Calu3 (cell line): ENCODE results near the gene EIPR1. TPM values are rescaled to one million over a fixed set of nuclear protein-coding genes. Genes with fewer than 3 reads are reported as not detected.

Source experiments
- BruUV-seq: library from RNA; stranded (reverse); fragments of 400-500 nt; replicated peaks from 2 replicates; lab custom pipeline; 2021; lab: Mats Ljungman, UMichigan
- CTCF ChIA-PET: fragments of 300-600 bp; sonication (Branson Sonifier 250); formaldehyde crosslinking; loops from one replicate; lab custom pipeline; 2022; ENCODE audit warnings: antibody characterized with exemption; lab: Charles Lee
- DNase-seq: peaks from one replicate; pipeline ENCODE4 v3.0.0; 2022
- H3K27ac Mint-ChIP-seq: one replicate; pipeline ENCODE4 v1.8.0; 2022; ENCODE audit warnings: mixed read lengths; ENCODE audit not compliant: unreplicated experiment
- H3K27me3 Mint-ChIP-seq: one replicate; pipeline ENCODE4 v1.8.0; 2022; ENCODE audit warnings: mixed read lengths; ENCODE audit not compliant: unreplicated experiment
- H3K36me3 Mint-ChIP-seq: one replicate; pipeline ENCODE4 v1.8.0; 2022; ENCODE audit warnings: mild to moderate bottlenecking, moderate library complexity, mixed read lengths; ENCODE audit not compliant: insufficient read depth, unreplicated experiment
- H3K4me1 Mint-ChIP-seq: one replicate; pipeline ENCODE4 v1.8.0; 2022; ENCODE audit warnings: mild to moderate bottlenecking, low read depth, mixed read lengths; ENCODE audit not compliant: unreplicated experiment
- H3K4me3 Mint-ChIP-seq: one replicate; pipeline ENCODE4 v1.8.0; 2022; ENCODE audit warnings: mild to moderate bottlenecking, low read depth, moderate library complexity, mixed read lengths; ENCODE audit not compliant: unreplicated experiment
- H3K9me3 Mint-ChIP-seq: one replicate; pipeline ENCODE4 v1.8.0; 2022; ENCODE audit warnings: low read depth, mixed read lengths; ENCODE audit not compliant: unreplicated experiment
- intact Hi-C: fragments of 100-400 bp; cut with micrococcal nuclease; formaldehyde crosslinking; loops from one replicate; pipeline ENCODE4 v1.10.0; 2022; ENCODE audit not compliant: unreplicated experiment
- total RNA-seq: library from RNA; stranded (reverse); gene quantifications from 2 replicates; pipeline ENCODE4 v1.2.3, GENCODE V29; 2022
- TF ChIP-seq, protein P1 (sequence below): fragments of 200-600 bp; IDR thresholded peaks from one replicate; pipeline ENCODE4 v1.8.0; 2022; ENCODE audit warnings: antibody characterized with exemption; ENCODE audit not compliant: unreplicated experiment

Gene EIPR1
- total RNA-seq, 1 experiment from 2014 or later, result 31.7 TPM

DNA sequence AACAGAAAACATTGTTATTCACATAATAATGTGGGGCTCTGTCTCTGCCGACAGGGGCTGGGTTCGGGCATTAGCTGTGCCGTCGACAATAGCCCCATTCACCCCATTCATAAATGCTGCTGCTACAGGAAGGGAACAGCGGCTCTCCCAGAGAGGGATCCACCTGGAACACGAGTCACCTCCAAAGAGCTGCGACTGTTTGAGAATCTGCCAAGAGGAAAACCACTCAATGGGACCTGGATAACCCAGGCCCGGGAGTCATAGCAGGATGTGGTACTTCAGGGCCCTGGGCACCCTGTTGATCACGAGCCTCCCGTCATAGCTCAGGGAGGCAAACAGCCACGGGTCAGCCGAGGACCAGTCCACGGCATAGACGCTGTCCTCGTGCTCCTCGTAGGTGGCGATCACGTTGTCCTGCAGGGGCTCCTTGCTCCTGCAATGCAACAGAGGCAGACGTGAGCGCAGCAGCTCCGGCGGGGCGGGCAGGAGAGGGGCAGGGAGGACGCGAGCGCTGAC, 188.5 kb downstream of the EIPR1 start:
- TF ChIP-seq, protein P1, sequence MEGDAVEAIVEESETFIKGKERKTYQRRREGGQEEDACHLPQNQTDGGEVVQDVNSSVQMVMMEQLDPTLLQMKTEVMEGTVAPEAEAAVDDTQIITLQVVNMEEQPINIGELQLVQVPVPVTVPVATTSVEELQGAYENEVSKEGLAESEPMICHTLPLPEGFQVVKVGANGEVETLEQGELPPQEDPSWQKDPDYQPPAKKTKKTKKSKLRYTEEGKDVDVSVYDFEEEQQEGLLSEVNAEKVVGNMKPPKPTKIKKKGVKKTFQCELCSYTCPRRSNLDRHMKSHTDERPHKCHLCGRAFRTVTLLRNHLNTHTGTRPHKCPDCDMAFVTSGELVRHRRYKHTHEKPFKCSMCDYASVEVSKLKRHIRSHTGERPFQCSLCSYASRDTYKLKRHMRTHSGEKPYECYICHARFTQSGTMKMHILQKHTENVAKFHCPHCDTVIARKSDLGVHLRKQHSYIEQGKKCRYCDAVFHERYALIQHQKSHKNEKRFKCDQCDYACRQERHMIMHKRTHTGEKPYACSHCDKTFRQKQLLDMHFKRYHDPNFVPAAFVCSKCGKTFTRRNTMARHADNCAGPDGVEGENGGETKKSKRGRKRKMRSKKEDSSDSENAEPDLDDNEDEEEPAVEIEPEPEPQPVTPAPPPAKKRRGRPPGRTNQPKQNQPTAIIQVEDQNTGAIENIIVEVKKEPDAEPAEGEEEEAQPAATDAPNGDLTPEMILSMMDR, result no peak
- intact Hi-C loops, result no loop called here
- Mint-ChIP-seq H3K4me3 (no peak overlapping the region), H3K27me3 (no peaks in the 10 kb centered on the region), H3K9me3 (peaks cover 3% of the 10 kb centered on the region), H3K27ac (no peak overlapping the region), H3K36me3 (peaks cover 13% of the 10 kb centered on the region), H3K4me1 (no peaks in the 10 kb centered on the region)
- BruUV-seq, result no TSS peak
- no peak for DNase-seq
- CTCF ChIA-PET, result no interaction called here

DNA sequence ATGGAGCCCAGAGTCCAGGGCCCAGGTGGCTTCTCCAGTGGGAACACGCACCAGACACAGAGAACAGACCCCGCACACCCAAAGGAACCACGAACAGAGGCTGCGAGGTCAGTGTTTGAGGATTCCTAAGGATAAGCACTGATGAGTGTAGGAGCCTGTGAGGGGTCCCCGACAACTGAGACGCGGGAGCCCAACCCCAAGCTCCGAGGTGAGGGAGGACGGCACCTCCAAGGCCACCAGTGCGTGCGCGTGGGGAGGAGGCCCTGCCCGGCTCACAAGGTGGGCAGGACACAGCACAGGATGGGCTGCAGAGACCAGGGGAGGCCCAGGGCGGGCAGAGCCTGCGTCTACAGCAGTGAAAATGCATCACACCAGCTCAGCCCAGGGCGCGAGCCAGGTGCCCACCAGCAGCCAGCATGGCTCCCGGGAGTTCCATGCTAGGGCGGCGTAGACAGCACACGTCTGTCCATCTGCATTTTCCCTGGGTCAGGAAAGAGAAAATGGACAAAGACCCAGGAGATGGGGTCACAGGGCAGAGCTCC, 189.1 kb downstream of the EIPR1 start:
- H3K4me1 Mint-ChIP-seq, result no peaks in the 10 kb centered on the region
- H3K4me3 Mint-ChIP-seq, result no peak overlapping the region
- no peaks in the 10 kb centered on the region for H3K27me3 Mint-ChIP-seq
- H3K27ac Mint-ChIP-seq, result no peak overlapping the region
- no TSS peak for BruUV-seq
- H3K36me3 Mint-ChIP-seq, result peaks cover 15% of the 10 kb centered on the region
- CTCF ChIA-PET, result no interaction called here
- DNase-seq, result no peak
- TF ChIP-seq, protein P1, result no peak
- H3K9me3 Mint-ChIP-seq, result peaks cover 3% of the 10 kb centered on the region
- intact Hi-C loops, result no loop called here

DNA sequence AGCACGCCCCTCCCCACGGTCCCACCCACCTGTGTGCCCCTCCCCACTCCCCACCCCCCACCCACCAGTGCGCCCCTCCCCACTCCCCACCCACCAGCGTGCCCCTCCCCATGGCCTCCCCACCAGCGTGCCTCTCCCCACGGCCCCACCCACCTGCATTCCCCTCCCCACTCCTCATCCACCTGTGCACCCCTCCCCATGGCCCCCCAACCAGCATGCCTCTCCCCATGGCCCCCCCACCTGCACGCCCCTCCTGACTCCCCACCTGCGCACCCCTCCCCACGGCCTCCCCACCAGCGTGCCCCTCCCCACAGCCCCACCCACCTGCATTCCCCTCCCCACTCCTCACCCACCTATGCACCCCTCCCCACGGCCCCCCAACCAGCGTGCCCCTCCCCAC, 190.2 kb downstream of the EIPR1 start:
- Mint-ChIP-seq H3K4me3 (no peak overlapping the region), H3K27me3 (no peaks in the 10 kb centered on the region), H3K9me3 (peaks cover 3% of the 10 kb centered on the region), H3K36me3 (peaks cover 15% of the 10 kb centered on the region), H3K27ac (no peak overlapping the region), H3K4me1 (no peaks in the 10 kb centered on the region)
- no TSS peak for BruUV-seq
- CTCF ChIA-PET, result no interaction called here
- TF ChIP-seq, protein P1, result no peak
- intact Hi-C loops, result no loop called here
- DNase-seq, result no peak

DNA sequence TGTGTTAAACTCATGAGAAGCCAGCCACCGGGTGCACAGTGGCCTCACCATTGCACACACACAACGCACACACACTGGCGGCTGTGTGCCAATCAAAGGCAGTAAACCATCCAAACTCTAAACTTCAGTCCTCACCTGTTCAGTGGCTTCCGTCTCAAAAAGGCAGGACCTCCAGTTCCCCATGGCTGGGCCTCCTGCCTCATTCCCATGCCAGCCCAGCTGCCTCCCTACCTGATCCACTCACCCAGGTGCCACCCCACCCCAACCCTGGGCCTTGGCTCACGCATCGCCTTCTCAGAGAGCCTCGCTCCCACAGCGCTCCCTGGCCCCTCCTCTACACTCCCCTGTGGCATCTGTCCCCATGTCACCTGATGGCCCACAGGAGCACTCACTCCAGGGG, 190.9 kb downstream of the EIPR1 start:
- H3K9me3 Mint-ChIP-seq, result peaks cover 3% of the 10 kb centered on the region
- no peak for DNase-seq
- CTCF ChIA-PET, result no interaction called here
- TF ChIP-seq, protein P1, result no peak
- H3K27ac Mint-ChIP-seq, result no peak overlapping the region
- H3K4me1 Mint-ChIP-seq, result no peaks in the 10 kb centered on the region
- no peaks in the 10 kb centered on the region for H3K27me3 Mint-ChIP-seq
- H3K4me3 Mint-ChIP-seq, result no peak overlapping the region
- intact Hi-C loops, result no loop called here
- peaks cover 15% of the 10 kb centered on the region for H3K36me3 Mint-ChIP-seq
- no TSS peak for BruUV-seq
